Fibroblast of villous mesenchyme (primary cell): ENCODE results near the gene SPATA2. TPM values are rescaled to one million over a fixed set of nuclear protein-coding genes. Genes with fewer than 3 reads are reported as not detected.
A peak's percentile ranks its signal among the peaks of the same experiment; 100 is the strongest.

Experiments used
- DNase-seq: peaks from one replicate; pipeline ENCODE4 v3.0.0-alpha.2; 2010; ENCODE audit warnings: low read depth
- H3K4me3 ChIP-seq: 2 replicates; pipeline ENCODE4 v1.5.1; 2011; ENCODE audit warnings: low read depth, mild to moderate bottlenecking, low read length
- CTCF ChIP-seq: IDR thresholded peaks from 2 replicates; pipeline ENCODE4 v1.5.1; 2012; ENCODE audit warnings: low read depth, mild to moderate bottlenecking, low read length; ENCODE audit not compliant: insufficient read depth
- total RNA-seq: library from RNA; depleted of rRNA; stranded (reverse); fragments of >200 nt; gene quantifications from 2 replicates; pipeline ENCODE4 v1.2.3, GENCODE V29; 2012

The SPATA2 gene
- total RNA-seq, 1 donor = 3.9 TPM

GRCh38 chr20:49882171-49882970 lies 33.0 kb downstream of the SPATA2 start:
- no peak overlapping the region for H3K4me3 ChIP-seq
- no peak for TF ChIP-seq CTCF
- no peak for DNase-seq

GRCh38 chr20:49880724-49881445 lies 34.4 kb downstream of the SPATA2 start:
- TF ChIP-seq CTCF = no peak
- H3K4me3 ChIP-seq = no peak overlapping the region
- DNase-seq = no peak

GRCh38 chr20:49880177-49880576 lies 35.2 kb downstream of the SPATA2 start:
- DNase-seq = no peak
- no peak overlapping the region for H3K4me3 ChIP-seq
- TF ChIP-seq CTCF = no peak

GRCh38 chr20:49878977-49879376 lies 36.4 kb downstream of the SPATA2 start:
- DNase-seq = no peak
- TF ChIP-seq CTCF = no peak
- no peak overlapping the region for H3K4me3 ChIP-seq

- H3K4me3 ChIP-seq = no peak overlapping the region
- DNase-seq = peak; percentile 58
- TF ChIP-seq CTCF = no peak
These were observed 37.9 kb downstream of the SPATA2 start for GRCh38 chr20:49877386-49877921.

GRCh38 chr20:49874696-49875095 lies 40.6 kb downstream of the SPATA2 start:
- peak; percentile 84 for DNase-seq
- no peak for TF ChIP-seq CTCF
- no peak overlapping the region for H3K4me3 ChIP-seq
